H9 (cell line): ENCODE data around the gene GPN2. TPM values are rescaled to one million over a fixed set of nuclear protein-coding genes. Genes with fewer than 3 reads are reported as not detected.
A peak's percentile ranks its signal among the peaks of the same experiment; 100 is the strongest.

ENCODE experiments used
- DNase-seq: peaks from one replicate; pipeline ENCODE4 v3.0.0-alpha.2; 2017
- H2AFZ ChIP-seq: one replicate; pipeline ENCODE4 v1.6.1; 2013; ENCODE audit warnings: mild to moderate bottlenecking, low read length, control low read depth, moderate library complexity
- H2AK5ac ChIP-seq: 2 replicates; pipeline ENCODE4 v1.6.1; 2013; ENCODE audit warnings: low read length, control low read depth, mixed read lengths; ENCODE audit not compliant: insufficient read length
- H2BK120ac ChIP-seq: one replicate; pipeline ENCODE4 v1.6.1; 2013; ENCODE audit warnings: low read depth, mild to moderate bottlenecking, low read length, control low read depth, inconsistent platforms; ENCODE audit not compliant: poor library complexity, severe bottlenecking
- H2BK12ac ChIP-seq: 2 replicates; pipeline ENCODE4 v1.6.1; 2013; ENCODE audit warnings: low read length, control low read depth, mixed read lengths, low read depth; ENCODE audit not compliant: insufficient read length
- H2BK15ac ChIP-seq: 2 replicates; pipeline ENCODE4 v1.6.1; 2013; ENCODE audit warnings: low read depth, low read length, control low read depth
- H2BK20ac ChIP-seq: one replicate; pipeline ENCODE4 v1.6.1; 2013; ENCODE audit warnings: low read depth, mild to moderate bottlenecking, low read length, control low read depth, inconsistent platforms; ENCODE audit not compliant: poor library complexity, severe bottlenecking
- H2BK5ac ChIP-seq: 2 replicates; pipeline ENCODE4 v1.6.1; 2013; ENCODE audit warnings: low read length, control low read depth, mixed read lengths; ENCODE audit not compliant: insufficient read length
- H3K14ac ChIP-seq: 2 replicates; pipeline ENCODE4 v1.6.1; 2013; ENCODE audit warnings: low read length, control low read depth; ENCODE audit not compliant: insufficient read depth
- H3K18ac ChIP-seq: 2 replicates; pipeline ENCODE4 v1.6.1; 2013; ENCODE audit warnings: low read depth, mild to moderate bottlenecking, mixed read lengths, low read length, control low read depth; ENCODE audit not compliant: insufficient read length
- H3K23ac ChIP-seq: 2 replicates; pipeline ENCODE4 v1.6.1; 2013; ENCODE audit warnings: low read length, control low read depth, mixed read lengths, low read depth; ENCODE audit not compliant: insufficient read length
- H3K23me2 ChIP-seq: 2 replicates; pipeline ENCODE4 v1.6.1; 2013; ENCODE audit warnings: low read depth, mild to moderate bottlenecking, mixed read lengths, low read length, control low read depth; ENCODE audit not compliant: insufficient read length, poor library complexity, severe bottlenecking
- H3K27ac ChIP-seq: 2 replicates; pipeline ENCODE4 v1.5.1; 2013; ENCODE audit warnings: low read length, control low read depth, mixed read lengths, low read depth; ENCODE audit not compliant: insufficient read length
- H3K27me3 ChIP-seq: 2 replicates; pipeline ENCODE4 v1.6.1; 2013; ENCODE audit warnings: low read length, control low read depth, inconsistent platforms; ENCODE audit not compliant: insufficient read depth
- H3K4ac ChIP-seq: 2 replicates; pipeline ENCODE4 v1.6.1; 2013; ENCODE audit warnings: low read depth, mild to moderate bottlenecking, control low read depth, inconsistent platforms, low read length, moderate library complexity
- H3K4me1 ChIP-seq: 2 replicates; pipeline ENCODE4 v1.6.1; 2013; ENCODE audit warnings: low read length, control low read depth, inconsistent platforms; ENCODE audit not compliant: insufficient read depth
- H3K4me2 ChIP-seq: 2 replicates; pipeline ENCODE4 v1.6.1; 2013; ENCODE audit warnings: low read length, control low read depth, mixed read lengths; ENCODE audit not compliant: insufficient read length, insufficient read depth
- H3K56ac ChIP-seq: 2 replicates; pipeline ENCODE4 v1.6.1; 2013; ENCODE audit warnings: low read depth, mild to moderate bottlenecking, mixed read lengths, low read length, control low read depth; ENCODE audit not compliant: insufficient read length
- H3K79me1 ChIP-seq: 2 replicates; pipeline ENCODE4 v1.6.1; 2013; ENCODE audit warnings: low read depth, mild to moderate bottlenecking, moderate library complexity, low read length, control low read depth, inconsistent platforms; ENCODE audit not compliant: insufficient read depth, poor library complexity, severe bottlenecking
- H3K79me2 ChIP-seq: 2 replicates; pipeline ENCODE4 v1.6.1; 2013; ENCODE audit warnings: low read length, control low read depth, inconsistent platforms; ENCODE audit not compliant: insufficient read depth
- H3K9ac ChIP-seq: 2 replicates; pipeline ENCODE4 v1.6.1; 2013; ENCODE audit warnings: low read length, control low read depth, mixed read lengths; ENCODE audit not compliant: insufficient read length; ENCODE audit errors: extremely low read depth
- H3K9me3 ChIP-seq: one replicate; pipeline ENCODE4 v1.6.1; 2013; ENCODE audit warnings: low read depth, low read length, inconsistent platforms; ENCODE audit not compliant: control insufficient read depth
- H3T11ph ChIP-seq: one replicate; pipeline ENCODE4 v1.6.1; 2013; ENCODE audit warnings: mild to moderate bottlenecking, low read length, control low read depth, inconsistent platforms
- H4K20me1 ChIP-seq: one replicate; pipeline ENCODE4 v1.6.1; 2013; ENCODE audit not compliant: control insufficient read depth, insufficient read length, insufficient read depth
- H4K5ac ChIP-seq: 2 replicates; pipeline ENCODE4 v1.6.1; 2013; ENCODE audit warnings: low read depth, mild to moderate bottlenecking, mixed read lengths, low read length, control low read depth; ENCODE audit not compliant: insufficient read length
- H4K8ac ChIP-seq: replicated peaks from 2 replicates; pipeline ENCODE4 v1.6.1; 2013; ENCODE audit warnings: low read length, control low read depth, mixed read lengths, low read depth; ENCODE audit not compliant: insufficient read length
- H4K91ac ChIP-seq: 2 replicates; pipeline ENCODE4 v1.6.1; 2013; ENCODE audit warnings: low read depth, mild to moderate bottlenecking, moderate library complexity, mixed read lengths, low read length, control low read depth; ENCODE audit not compliant: insufficient read length
- H3K27ac Mint-ChIP-seq, 3 experiments: 2 replicates in 2 of 3; 3 replicates in 1 of 3; pipeline ENCODE4 v1.8.0; 2020 to 2021; ENCODE audit warnings: mixed read lengths in 3 of 3, mild to moderate bottlenecking in 1 of 3, moderate library complexity in 1 of 3
- H3K27me3 Mint-ChIP-seq: 2 replicates; pipeline ENCODE4 v1.8.0; 2021; ENCODE audit warnings: low read depth, mild to moderate bottlenecking, moderate library complexity, mixed read lengths
- H3K36me3 Mint-ChIP-seq, 3 experiments: 2 replicates in 2 of 3; 3 replicates in 1 of 3; pipeline ENCODE4 v1.8.0; 2020 to 2021; ENCODE audit warnings: low read depth in 3 of 3, mixed read lengths in 3 of 3; ENCODE audit not compliant: insufficient read depth in 1 of 3
- H3K4me1 Mint-ChIP-seq, 2 experiments: 2 replicates each; pipeline ENCODE4 v1.8.0; 2020; ENCODE audit warnings: mixed read lengths in 2 of 2
- H3K4me3 Mint-ChIP-seq, 2 experiments: 2 replicates in 1 of 2; 3 replicates in 1 of 2; pipeline ENCODE4 v1.8.0; 2020 to 2021; ENCODE audit warnings: mild to moderate bottlenecking in 2 of 2, mixed read lengths in 2 of 2, moderate library complexity in 1 of 2
- H3K9me3 Mint-ChIP-seq, 2 experiments: 2 replicates in 1 of 2; 3 replicates in 1 of 2; pipeline ENCODE4 v1.8.0; 2020; ENCODE audit warnings: mild to moderate bottlenecking in 2 of 2, mixed read lengths in 2 of 2, moderate library complexity in 1 of 2
- WGBS: extraction: QIAGEN DNeasy Blood & Tissue Kit; methylation state at CpG from one replicate; pipeline ENCODE4 v1.1.7; 2013; ENCODE audit warnings: missing lambda C conversion rate, low lambda C conversion rate, mixed read lengths; ENCODE audit not compliant: insufficient read length; ENCODE audit errors: extremely low coverage; 5-methylcytosine and 5-hydroxymethylcytosine counted together
- total RNA-seq: library from RNA; stranded (reverse); gene quantifications from 2 replicates; pipeline ENCODE4 v1.2.1, GENCODE V29; 2021
- TF ChIP-seq, protein P1 (sequence below): fragments of 200-600 bp; sonication (generic); conservative IDR thresholded peaks from 3 replicates; pipeline ENCODE4 v1.8.0; 2021; ENCODE audit warnings: antibody characterized with exemption, mild to moderate bottlenecking

The GPN2 gene
- total RNA-seq, 1 experiment from 2014 or later = 47.8 TPM

DNA sequence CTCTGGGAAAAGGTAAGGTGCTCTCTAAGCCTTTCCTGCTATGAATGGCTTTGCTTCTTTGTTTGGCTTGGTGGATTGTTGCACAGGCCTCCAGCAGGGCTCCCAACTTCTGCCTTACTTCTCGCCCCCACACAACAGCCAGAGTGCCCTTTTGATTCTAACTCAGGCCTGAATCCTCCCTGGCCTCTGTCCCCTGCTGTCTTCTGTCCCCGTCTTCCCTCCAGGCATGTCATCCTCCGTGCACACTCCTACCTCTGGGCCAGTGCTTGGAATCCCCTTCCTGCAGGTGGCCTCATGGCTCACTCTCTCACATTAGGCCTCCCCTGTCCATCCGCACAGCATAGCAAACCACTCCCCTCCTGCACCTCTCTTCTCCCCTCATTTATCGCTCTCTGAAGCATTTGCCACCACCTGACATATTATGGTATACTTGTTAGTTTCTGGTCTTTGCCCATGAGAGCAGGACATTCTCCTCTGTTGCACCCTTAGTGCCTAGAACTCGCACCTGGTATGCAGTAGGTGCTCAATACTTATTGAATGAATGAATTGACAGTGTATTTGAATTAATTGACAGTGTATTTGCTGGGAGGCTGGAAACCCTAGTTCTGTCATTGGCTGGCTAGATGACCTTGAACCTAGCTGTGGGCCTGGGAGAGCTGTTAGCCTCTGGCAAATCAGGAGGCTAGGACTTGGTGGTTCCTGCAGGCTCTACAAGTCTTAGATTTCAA, 60.7 kb downstream of the GPN2 start:
- no peak overlapping the region for H3K14ac ChIP-seq
- no peak overlapping the region for H3K4ac ChIP-seq

More for the DNA sequence above, 60.7 kb downstream of the GPN2 start:
- Mint-ChIP-seq H3K27me3 (peaks cover 1% of the 10 kb centered on the region; the same call in 1 of the 2 replicates), H3K4me1 (peaks cover 32 to 35% of the 10 kb centered on the region in 2 experiments), H3K4me3 (peak overlapping the region; percentile 25 to 45; a peak in 3 of 5 replicates), H3K27ac (peak overlapping the region; percentile 28 to 89 (median 29); a peak in 6 of 7 replicates), H3K36me3 (peaks cover 16 to 24% (median 22%) of the 10 kb centered on the region in 3 experiments), H3K9me3 (no peaks in the 10 kb centered on the region)
- H4K20me1 ChIP-seq = no peaks in the 10 kb centered on the region
- WGBS = no CpG with 5 or more reads among the region's 6 CpGs
- H2BK5ac ChIP-seq = no peak overlapping the region
- H3K9me3 ChIP-seq = no peaks in the 10 kb centered on the region
- no peaks in the 10 kb centered on the region for H3K27me3 ChIP-seq
- no peak overlapping the region for H3T11ph ChIP-seq
- H3K23me2 ChIP-seq = peaks cover 7% of the 10 kb centered on the region
- no peak overlapping the region for H2BK12ac ChIP-seq
- no peak overlapping the region for H3K4me2 ChIP-seq
- no peak overlapping the region for H3K9ac ChIP-seq
- TF ChIP-seq, protein P1, sequence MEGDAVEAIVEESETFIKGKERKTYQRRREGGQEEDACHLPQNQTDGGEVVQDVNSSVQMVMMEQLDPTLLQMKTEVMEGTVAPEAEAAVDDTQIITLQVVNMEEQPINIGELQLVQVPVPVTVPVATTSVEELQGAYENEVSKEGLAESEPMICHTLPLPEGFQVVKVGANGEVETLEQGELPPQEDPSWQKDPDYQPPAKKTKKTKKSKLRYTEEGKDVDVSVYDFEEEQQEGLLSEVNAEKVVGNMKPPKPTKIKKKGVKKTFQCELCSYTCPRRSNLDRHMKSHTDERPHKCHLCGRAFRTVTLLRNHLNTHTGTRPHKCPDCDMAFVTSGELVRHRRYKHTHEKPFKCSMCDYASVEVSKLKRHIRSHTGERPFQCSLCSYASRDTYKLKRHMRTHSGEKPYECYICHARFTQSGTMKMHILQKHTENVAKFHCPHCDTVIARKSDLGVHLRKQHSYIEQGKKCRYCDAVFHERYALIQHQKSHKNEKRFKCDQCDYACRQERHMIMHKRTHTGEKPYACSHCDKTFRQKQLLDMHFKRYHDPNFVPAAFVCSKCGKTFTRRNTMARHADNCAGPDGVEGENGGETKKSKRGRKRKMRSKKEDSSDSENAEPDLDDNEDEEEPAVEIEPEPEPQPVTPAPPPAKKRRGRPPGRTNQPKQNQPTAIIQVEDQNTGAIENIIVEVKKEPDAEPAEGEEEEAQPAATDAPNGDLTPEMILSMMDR = no peak
- no peaks in the 10 kb centered on the region; the same call in 1 of the 2 replicates for H3K79me2 ChIP-seq
- DNase-seq = no peak
- no peak overlapping the region for H2BK20ac ChIP-seq
- H4K5ac ChIP-seq = no peak overlapping the region
- no peak overlapping the region for H3K23ac ChIP-seq
- no peak overlapping the region for H3K56ac ChIP-seq
- no peak overlapping the region for H2AFZ ChIP-seq
- H3K4me1 ChIP-seq = no peaks in the 10 kb centered on the region
- no peak overlapping the region for H2BK120ac ChIP-seq
- H2AK5ac ChIP-seq = no peak overlapping the region
- no peak overlapping the region for H3K18ac ChIP-seq
- H3K27ac ChIP-seq = no peak overlapping the region
- no peak overlapping the region for H4K8ac ChIP-seq
- H2BK15ac ChIP-seq = no peak overlapping the region
- H3K79me1 ChIP-seq = peaks cover 3% of the 10 kb centered on the region
- H4K91ac ChIP-seq = no peak overlapping the region
